Measurements from ENCODE around the gene VAC14.

DNA sequence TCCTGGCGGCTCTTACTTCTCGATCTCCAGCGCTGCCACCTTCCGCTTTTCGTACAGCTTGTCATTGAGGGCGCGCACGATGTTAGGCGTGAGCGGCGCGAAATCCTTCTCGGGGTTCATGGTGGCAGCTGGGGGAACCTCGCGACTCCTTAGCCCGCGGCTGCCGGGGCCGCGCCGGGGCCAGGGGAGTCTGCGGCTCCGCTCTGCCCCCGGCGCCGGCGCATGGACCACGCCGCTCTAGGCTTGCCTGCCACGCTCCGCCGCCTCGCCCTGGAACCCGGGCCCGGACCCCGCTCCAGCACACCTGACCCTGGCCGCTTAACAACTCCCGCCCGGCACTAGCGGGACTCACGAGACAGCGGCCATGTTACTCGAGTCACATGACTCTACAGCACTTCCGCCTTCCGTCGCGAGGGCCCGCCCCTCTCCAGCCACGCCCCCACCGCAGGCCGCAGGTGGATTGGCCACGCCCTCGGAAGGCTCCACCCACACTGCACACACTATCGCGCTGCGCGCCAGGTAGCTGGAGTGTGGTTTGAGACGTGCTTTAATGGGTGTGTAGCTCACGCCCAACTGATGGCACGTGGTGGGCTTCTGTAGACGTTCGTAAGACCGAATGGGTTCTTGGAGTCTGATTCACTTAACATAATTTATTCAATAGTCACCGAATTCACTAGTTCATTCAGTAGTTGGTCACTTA is at the start of gene VAC14:
- TF ChIP-seq, protein P1, sequence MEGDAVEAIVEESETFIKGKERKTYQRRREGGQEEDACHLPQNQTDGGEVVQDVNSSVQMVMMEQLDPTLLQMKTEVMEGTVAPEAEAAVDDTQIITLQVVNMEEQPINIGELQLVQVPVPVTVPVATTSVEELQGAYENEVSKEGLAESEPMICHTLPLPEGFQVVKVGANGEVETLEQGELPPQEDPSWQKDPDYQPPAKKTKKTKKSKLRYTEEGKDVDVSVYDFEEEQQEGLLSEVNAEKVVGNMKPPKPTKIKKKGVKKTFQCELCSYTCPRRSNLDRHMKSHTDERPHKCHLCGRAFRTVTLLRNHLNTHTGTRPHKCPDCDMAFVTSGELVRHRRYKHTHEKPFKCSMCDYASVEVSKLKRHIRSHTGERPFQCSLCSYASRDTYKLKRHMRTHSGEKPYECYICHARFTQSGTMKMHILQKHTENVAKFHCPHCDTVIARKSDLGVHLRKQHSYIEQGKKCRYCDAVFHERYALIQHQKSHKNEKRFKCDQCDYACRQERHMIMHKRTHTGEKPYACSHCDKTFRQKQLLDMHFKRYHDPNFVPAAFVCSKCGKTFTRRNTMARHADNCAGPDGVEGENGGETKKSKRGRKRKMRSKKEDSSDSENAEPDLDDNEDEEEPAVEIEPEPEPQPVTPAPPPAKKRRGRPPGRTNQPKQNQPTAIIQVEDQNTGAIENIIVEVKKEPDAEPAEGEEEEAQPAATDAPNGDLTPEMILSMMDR (IDR thresholded peaks at IDR 0.05): no peak
- TF ChIP-seq ZFX (IDR thresholded peaks at IDR 0.05; ENCODE audit: borderline replicate concordance): no peak
